Ammon's horn (tissue), 1 donor: Measurements from ENCODE around the gene ANLN.
"Not testable (repeated sequence)": the region's sequence is repeated elsewhere in the genome, so short reads cannot be mapped to it uniquely, and the experiment has no call there.

Experiments used
- DNase-seq: peaks from one replicate; pipeline ENCODE4 v3.0.0-alpha.2; 2016; ENCODE audit warnings: low spot score

ANLN gene

DNA sequence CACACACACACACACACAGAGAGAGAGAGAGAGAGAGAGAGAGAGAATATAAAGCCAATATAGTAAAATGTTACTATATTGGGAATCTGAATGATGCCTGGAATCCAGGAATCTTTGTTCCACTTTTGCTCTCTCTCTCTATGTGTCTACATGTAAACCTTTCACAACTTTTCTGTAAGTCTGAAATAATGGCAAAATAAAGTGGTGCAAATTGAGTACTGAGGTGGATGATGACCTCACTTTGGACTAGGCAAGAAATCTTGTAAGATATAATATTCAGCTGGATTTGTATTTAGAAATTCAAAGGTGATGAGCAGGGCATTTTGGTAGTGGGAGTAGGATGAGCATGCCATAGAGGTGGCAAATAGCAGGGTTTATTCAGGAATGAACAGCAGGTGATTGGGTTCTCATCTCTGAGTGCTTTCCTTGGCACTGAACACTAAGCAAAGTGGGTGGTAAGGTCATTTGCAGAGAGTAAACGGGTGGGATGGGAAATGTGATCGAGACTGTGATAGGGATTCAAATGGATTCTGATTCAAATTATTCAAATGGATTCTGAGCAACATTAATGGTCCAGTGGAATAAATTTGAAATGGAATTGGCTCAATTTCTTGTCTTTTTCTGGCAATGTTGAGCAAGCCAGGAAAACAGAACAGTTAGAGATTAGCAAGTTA, 9.7 kb upstream of the ANLN start:
- DNase-seq: no peak

DNA sequence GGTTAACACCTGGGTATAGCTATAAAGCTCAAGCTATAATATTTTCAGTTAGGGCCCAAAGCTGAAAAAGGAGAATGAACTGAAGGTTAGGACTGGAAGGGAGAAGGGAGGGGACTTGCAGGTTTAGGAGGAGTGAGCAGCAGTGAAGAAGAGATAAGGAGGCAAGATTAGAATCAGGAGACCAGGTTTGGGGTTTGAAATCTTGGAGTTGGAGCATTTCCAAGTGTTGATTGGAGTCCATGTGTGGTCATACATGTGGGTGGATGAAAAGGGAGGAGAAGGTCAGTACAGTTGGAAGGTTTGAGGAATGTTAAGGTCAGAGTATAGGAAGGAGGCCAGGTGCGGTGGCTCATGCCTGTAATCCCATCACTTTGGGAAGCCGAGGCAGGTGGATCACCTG, 8.6 kb upstream of the ANLN start:
- no peak for DNase-seq

DNA sequence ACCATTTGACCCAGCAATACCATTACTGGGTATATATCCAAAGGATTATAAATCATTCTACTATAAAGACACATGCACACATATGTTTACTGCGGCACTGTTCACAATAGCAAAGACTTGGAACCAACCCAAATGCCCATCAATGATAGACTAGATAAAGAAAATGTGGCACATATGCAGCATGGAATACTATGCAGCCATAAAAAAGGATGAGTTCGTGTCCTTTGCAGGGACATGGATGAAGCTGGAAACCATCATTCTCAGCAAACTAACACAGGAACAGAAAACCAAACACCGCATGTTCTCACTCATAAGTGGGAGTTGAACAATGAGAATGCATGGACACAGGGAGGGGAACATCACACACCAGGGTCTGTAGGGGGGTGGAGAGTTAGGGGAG, 6.4 kb upstream of the ANLN start:
- DNase-seq: not testable (repeated sequence)

DNA sequence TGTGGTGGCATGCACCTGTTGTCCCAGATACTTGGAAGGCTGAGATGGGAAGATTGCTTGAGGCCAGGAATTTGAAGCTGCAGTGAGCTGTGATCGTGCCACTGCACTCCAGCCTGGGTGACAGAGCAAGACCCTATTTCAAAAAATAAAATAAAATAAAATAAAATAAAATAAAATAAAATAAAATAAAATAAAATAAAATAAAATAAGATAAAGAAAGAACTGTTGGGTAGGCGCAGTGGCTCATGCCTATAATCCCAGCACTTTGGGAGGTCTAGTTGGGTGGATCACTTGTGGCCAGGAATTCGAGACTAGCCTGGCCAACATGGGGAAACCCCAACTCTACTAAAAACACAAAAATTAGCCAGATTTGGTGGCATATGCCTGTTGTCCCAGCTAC, 4.0 kb upstream of the ANLN start:
- DNase-seq: not testable (repeated sequence)

DNA sequence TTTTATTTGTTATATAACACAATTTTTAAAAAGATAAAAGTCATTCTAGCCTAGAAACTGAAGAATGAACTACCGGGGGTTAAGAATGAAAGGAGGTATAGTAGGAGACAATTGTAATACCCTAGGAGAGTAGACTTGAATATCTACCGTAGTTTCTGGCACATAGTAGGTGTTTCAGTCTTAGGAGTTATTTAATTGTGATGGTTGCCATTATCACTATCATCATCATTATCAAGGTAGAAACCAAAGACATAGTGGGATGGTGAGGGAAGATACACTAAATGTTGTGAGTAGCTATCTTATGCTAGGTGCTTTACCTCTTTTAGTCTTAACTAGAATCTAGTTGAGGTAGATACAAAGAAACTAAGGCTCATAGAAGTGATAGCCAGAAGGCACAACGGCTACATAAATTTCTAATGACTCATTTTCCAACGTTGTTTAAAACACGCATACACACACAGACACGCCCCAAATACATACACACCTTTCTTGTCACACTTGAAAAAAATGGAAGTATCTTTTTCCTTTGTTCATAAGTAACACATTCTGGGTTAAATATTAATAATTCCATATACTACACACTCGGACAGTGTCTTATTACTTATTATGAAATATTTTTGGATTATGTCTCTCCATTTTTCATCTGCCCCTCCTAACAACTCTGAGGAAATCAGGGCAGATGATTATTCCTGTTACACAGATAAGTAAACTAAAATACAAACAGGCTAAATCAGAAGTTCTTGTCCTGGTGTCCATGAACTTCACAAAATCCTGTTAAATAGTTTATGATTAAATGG, 2.0 kb upstream of the ANLN start:
- no peak for DNase-seq

DNA sequence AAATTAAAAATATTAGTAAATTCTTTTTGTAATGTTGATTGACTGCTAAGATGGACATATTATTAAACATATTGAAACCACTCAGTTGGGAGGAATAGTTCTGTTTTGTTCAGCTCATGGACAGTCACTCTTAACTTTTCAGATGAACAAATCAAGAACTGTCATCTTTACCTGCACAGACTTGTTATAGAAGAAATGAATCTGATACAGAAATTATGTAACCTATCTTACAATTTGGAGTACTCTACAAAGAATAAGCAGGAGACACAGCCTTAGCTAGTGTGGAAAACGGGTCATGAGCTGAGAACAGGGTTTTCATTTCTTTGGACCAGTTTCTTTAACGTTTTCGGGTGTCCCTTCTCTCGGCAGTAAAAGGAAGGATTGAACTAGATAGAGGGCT, 1.2 kb upstream of the ANLN start:
- DNase-seq: no peak

DNA sequence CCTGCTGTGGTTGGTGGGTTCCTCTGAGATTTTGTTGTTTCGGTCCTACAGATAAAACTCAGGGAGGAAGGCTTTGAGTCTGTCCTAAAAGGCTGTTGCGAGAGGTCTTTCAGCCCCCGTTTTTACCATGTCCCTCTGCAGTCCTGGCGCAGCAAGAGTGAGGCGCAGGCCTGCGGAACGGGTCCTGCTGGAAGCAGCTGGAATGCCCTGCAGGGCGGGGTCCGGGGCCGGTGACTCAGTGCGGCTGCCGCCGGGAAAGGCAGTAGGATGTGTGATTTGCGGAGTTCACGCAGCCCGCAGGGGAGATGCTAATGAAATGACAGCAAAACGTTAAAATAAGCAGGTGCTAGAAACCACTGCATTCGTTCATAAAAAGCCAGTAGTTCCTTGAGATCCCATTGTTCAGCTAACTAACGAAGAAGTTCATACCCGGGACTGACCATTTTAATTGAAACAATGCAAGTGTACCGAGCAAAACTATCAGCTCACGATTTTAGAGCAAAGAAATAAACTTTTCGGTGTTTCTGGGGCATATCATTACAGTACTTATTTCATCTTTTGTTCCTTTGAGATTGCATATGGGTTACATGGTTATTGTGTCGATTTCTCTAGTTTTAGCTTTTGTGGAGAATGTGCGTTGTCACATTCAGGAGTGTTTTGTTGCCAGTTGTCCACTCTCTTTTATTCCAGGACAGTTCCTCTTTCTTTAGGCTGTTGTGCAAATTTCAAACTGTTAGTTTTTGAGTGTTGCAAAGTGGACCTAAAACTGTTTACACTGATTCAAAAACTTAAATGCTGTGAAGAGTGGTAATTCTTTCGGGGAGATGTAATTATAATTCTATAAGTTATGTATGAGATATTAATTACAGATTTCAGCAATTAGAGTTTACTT, 783 bp downstream of the ANLN start:
- DNase-seq: peak; percentile 19

DNA sequence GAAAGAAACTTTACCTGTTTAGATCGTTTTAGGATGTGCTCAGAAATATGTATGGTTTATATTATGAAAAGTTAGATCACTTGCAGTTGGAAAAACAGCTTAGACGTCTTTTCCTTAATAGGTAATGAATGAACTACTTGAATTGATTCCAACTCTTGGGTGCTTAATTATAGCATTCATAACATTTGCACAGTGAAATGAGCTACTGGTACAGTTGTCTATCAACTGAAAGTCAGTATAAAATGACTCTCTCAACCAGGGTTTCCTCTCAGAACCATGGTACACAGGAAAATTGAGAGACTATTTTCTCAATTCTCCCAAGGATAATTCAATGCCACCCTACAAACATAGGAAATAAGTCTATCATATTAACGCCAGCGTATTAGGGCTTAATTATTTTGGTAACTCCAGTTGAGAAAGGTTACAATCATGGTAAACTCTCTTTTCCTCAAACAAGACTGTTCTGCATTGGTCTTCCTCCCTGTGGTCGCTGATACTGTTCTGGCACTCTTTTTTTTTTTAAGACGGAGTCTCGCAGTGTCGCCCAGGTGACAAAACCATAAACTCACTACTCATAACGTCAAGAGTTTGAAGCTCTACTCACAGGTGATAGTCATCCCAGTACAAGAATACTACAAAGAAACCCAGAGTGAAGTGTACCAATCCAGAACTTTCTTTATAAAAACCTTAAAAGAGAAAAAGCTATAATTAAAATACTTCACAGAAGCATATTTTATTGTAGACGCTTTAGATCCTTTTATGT, 2.0 kb downstream of the ANLN start:
- DNase-seq: no peak

DNA sequence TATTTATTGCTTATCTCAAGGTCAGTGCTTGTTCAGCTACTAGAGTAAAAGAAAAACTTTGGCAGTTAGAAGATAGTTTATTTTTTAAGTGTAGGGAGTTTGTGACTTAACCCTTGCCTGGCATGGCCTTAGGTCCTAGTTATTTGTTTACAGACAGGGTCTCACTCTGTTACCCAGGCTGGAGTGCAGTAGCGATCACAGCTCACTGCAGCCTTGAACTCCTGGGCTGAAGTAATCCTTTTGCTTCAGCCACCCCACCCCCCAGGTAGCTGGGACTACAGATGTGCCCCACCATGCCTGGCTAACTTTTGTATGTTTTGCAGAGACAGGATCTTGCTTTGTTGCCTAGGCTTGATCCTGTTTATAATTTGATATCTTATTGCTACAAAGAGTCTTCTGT, 4.2 kb downstream of the ANLN start:
- DNase-seq: no peak

DNA sequence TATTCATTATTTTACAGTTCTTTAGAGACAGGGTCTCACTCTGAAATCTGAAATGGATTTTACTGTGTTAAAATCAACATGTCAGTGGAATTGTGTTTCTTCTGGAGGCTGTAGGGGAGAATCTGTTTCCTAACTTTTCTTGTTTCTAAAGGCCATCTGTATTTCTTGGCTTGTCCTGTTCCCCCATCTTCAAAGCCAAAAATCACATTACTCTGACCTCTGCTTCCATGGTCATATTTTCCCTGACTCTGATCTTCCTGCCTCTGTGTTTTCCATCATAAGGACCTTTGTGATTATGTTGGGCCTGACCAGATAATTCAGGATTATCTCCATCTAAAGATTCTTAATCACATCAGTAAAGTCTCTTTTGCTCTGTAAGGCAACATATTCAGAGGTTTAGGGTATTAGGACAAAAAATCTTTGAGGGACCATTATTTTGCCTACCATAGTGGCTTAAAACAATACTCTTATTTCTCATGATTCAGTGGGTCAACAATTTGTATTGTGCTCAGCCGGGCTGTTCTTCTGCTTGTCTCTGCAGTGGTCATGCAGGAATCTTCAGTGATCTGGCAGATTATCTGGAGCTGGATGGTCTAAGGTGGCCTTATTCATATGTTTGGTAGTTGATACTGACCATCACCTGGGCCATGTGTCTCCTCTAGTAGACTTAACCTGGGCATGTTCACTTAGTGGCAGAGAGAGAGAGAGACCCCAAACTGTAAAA, 5.7 kb downstream of the ANLN start:
- no peak for DNase-seq

DNA sequence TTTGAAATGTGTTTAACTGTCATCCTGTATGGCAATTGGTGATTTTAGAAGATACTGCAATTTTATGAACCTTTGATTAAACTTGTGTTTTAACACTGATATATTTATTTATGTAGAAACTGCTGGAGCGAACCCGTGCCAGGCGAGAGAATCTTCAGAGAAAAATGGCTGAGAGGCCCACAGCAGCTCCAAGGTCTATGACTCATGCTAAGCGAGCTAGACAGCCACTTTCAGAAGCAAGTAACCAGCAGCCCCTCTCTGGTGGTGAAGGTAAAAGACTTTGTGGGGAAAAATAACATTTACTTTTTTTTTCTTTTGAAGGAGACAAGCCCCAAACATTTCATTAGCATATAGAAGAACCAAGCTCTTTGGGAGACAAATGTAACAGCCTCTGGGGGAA, 6.5 kb downstream of the ANLN start:
- no peak for DNase-seq

DNA sequence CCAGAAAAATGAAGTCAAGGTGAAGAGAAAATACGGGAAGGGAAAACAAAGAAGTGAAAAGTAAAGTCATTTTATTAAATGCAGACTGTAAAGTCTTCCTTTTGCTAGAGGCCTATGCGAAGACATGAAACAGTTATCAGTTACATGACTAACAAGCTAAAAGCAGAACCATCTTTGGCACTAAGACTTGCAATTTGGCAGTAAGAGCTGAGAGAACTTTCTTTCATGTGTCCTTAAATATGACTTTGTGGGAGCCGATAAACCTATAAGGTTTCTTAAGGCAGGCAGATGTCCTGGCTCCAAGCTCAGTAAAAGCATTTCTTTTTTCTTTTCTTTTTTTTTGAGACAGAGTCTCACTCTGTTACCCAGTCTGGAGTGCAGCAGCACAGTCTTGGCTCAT, 10.4 kb downstream of the ANLN start:
- DNase-seq: no peak

DNA sequence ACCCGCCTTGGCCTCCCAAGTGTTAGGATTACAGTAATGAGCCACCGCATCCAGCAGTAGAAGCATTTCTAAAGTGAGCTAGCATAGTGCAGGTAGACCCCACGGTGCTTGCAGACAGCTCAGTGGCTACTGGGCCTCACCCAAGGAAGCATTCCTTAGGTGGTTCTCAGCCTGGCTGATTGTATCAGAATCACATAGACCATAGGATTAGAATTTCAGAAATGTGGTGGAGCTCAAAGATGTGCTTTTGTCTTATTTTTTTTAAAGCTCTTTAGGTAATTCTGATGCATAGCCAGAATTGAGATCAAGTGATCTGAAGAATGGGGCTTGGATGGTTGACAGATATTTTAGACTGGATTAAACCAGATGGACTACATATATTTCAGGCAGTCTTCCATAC, 10.9 kb downstream of the ANLN start:
- no peak for DNase-seq

DNA sequence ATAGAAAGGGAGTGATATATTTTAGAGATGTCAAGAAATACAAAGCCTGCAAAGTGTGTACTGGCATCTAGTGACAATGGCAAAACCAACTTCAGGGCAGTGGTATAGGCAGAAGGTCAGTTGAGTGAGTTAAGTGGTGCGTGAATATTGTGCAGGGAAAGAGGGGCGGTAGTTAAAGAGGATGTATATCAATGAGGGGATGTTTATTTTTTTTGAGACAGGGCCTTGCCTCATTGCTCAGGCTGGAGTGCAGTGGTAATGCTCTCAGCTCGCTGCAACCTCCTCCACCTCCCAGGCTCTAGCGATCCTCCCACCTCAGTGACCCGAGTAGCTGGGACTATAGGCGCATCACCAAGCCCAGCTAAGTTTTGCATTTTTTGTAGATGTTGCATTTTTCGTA, 13.8 kb downstream of the ANLN start:
- no peak for DNase-seq

DNA sequence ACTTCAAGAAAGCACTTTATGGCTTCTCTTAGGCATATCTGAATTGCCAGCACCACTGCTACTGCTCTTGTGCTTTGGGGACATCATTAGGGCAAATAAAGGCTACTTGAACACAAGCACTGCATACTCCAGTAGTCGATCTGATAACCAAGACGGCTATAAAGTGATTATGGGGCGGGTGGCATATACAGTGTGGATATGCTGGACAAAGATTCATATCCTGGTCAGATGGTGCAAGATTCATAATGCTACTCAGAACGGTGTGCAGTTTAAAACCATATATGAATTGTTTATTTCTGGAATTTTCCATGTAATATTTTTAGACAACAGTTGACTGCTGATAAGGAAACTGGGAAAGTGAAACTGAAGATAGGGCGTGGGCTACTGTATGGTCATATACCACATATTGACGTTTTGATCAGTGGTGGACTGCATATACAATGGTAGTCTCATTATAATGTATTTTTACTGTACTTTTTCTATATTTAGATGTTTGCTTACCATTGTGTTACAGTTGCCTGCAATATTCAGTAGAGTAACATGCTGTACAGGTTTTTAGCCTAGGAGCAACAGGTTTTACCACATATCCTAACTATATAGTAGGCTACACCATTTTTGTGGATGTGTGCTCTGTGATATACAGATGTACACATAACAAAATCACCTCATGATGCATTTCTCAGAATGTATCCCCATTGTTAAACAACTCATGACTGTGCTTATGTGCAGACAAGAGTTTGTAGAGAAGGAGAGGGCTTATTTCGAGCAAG, 15.2 kb downstream of the ANLN start:
- no peak for DNase-seq

DNA sequence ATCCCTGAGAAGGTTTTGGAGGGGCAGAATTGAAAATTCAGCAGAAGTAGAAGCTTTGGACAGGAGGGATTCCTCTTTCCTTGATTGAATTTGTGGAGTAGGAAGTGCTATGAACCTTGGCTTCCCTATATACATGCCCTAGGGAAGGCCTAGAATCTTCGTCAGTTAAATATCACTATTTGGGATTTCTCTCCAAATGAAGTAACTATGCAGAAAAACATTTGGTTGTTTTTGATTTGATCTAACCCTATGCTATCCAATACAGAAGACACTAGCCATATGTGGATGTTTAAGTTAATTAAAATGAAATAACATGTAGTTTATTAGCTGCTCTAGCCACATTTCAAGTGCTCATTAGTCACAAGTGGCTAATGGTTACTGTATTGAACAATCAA, 15.7 kb downstream of the ANLN start:
- DNase-seq: no peak

DNA sequence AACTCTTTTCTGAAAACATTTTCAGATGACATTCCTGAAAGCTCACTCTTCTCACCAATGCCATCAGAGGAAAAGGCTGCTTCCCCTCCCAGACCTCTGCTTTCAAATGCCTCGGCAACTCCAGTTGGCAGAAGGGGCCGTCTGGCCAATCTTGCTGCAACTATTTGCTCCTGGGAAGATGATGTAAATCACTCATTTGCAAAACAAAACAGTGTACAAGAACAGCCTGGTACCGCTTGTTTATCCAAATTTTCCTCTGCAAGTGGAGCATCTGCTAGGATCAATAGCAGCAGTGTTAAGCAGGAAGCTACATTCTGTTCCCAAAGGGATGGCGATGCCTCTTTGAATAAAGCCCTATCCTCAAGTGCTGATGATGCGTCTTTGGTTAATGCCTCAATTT, 16.5 kb downstream of the ANLN start:
- peak; percentile 94 for DNase-seq

DNA sequence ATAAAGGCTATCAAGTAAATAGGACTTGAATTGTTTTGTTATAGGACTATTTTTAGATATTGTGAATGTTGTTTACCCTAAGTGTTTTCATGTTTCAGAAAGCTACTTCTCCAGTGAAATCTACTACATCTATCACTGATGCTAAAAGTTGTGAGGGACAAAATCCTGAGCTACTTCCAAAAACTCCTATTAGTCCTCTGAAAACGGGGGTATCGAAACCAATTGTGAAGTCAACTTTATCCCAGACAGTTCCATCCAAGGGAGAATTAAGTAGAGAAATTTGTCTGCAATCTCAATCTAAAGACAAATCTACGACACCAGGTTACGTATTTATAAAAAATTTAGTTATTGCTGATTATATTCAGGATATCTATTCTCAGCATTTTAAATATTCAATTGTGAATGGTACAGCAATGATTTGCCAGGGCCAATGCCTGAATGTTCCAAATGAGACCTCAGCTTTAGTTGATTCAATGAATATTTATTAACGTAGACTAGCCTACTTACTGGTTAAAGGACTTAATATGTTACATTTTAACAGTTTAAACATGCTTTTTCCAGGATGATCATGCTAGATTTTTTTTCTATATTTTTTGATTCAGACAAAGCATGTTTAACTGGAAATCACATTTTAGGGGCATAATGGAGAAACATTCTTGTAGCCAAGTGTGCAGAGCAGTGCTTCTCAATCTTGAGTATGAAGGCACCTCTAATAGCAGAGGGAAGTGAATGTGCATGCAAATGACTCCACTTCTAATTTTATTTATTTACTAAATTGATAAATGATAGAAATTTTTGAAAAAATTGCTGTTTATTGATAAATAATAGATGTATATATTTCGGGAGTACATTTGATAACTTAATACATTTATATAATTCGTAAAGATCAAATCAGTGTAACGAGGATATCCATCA, 18.2 kb downstream of the ANLN start:
- no peak for DNase-seq

DNA sequence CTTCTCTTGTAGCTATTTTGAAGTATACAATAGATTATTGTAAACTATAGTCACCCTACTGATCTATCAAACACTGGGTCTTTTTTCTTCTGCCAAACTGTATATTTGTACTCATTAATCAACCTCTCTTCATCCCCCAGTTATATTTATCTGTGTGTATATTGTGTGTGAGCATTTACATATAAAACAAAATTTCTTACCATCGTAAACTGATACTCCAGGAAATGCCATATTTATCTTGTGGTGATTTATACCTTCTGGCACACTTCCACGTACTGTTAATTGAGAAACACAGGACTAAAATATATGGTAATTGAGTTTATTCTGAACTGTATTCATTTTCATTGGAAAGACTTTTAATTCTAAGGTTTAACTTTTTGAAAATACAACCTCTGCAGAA, 18.9 kb downstream of the ANLN start:
- DNase-seq: no peak

DNA sequence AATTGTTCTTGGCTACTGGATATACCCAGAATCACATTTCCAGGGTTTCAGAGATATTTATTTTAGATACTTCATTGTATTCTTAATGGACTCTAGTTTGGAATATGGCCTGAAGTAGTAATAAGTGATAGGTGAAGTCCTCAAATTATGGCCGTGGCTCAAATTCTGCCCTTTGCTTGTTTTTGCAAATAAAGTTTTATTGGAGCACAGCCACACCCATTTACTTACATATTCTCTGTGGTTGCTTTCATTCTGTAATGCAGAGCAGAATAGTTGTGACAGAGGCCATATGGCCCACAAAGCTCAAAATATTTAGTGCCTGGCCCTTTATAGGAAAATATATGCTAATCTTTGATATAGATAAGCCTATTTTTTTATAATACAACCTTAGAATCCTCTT, 19.5 kb downstream of the ANLN start:
- no peak for DNase-seq
